ENCODE results near the gene TMTC2.

The TMTC2 gene

GRCh38 chr12:83132360-83132759 is 445.7 kb downstream of the TMTC2 start:
- no peak for TF ChIP-seq CTCF (IDR thresholded peaks at IDR 0.05; ENCODE audit: control extremely low read depth, extremely low read depth, low read depth, missing control alignments)
- ChIA-PET CTCF (interaction anchor here (1.3 kb wide), 1 partner anchor 9 kb away, joined by 4 read pairs; no protein-coding TSS in a partner anchor), POLR2A (no interaction called here)
- DNase-seq (ENCODE audit: extremely low spot score), result no peak

- CTCF ChIA-PET, result interaction anchor here (1.1 to 1.7 kb wide), 4 partner anchors 9 to 162 kb away, joined by 3 to 7 read pairs (median 4); no protein-coding TSS in a partner anchor
- no peak for TF ChIP-seq CTCF (IDR thresholded peaks at IDR 0.05; ENCODE audit: control extremely low read depth, extremely low read depth, low read depth, missing control alignments)
- POLR2A ChIA-PET, result no interaction called here
- no peak for DNase-seq (ENCODE audit: extremely low spot score)
Observed at GRCh38 chr12:83136411-83136810, 449.7 kb downstream of the TMTC2 start.

GRCh38 chr12:83140135-83140534 is 453.4 kb downstream of the TMTC2 start:
- CTCF ChIA-PET, result interaction anchor here (1.0 kb wide), 1 partner anchor 18 kb away, joined by 3 read pairs; no protein-coding TSS in a partner anchor
- POLR2A ChIA-PET, result no interaction called here
- TF ChIP-seq CTCF (IDR thresholded peaks at IDR 0.05; ENCODE audit: control extremely low read depth, extremely low read depth, low read depth, missing control alignments), result no peak
- DNase-seq (ENCODE audit: extremely low spot score), result no peak

- ChIA-PET POLR2A (no interaction called here), CTCF (interaction anchor here (1.3 to 1.8 kb wide), 3 partner anchors 8 to 15 kb away, joined by 3 to 5 read pairs (median 4); no protein-coding TSS in a partner anchor)
- no peak for TF ChIP-seq CTCF (IDR thresholded peaks at IDR 0.05; ENCODE audit: control extremely low read depth, extremely low read depth, low read depth, missing control alignments)
- DNase-seq (ENCODE audit: extremely low spot score), result no peak
Observed at GRCh38 chr12:83141460-83141994, 454.8 kb downstream of the TMTC2 start.

GRCh38 chr12:83142914-83143313 is 456.2 kb downstream of the TMTC2 start:
- no peak for TF ChIP-seq CTCF (IDR thresholded peaks at IDR 0.05; ENCODE audit: control extremely low read depth, extremely low read depth, low read depth, missing control alignments)
- ChIA-PET POLR2A (no interaction called here), CTCF (interaction anchor here (1.8 kb wide), 1 partner anchor 12 kb away, joined by 5 read pairs; no protein-coding TSS in a partner anchor)
- no peak for DNase-seq (ENCODE audit: extremely low spot score)

GRCh38 chr12:83143950-83144349 is 457.2 kb downstream of the TMTC2 start:
- CTCF ChIA-PET, result no interaction called here
- no peak for TF ChIP-seq CTCF (IDR thresholded peaks at IDR 0.05; ENCODE audit: control extremely low read depth, extremely low read depth, low read depth, missing control alignments)
- POLR2A ChIA-PET, result no interaction called here
- no peak for DNase-seq (ENCODE audit: extremely low spot score)

All from GM10248 (cell line).